Activated T-helper 1 cell treated with anti-CD3 and anti-CD28 coated beads, Interleukin-12 subunit alpha, Interleukin-12 subunit beta, Interleukin-2, Interleukin-4 antibody, amounts not matched to agents 30 ng/mL and 10 ng/mL and 1 ng/mL, durations not matched to agents 14 hours and 24 hours and 36 hours (primary cell): Measurements from ENCODE around the gene HELT. TPM values are rescaled to one million over a fixed set of nuclear protein-coding genes. Genes with fewer than 3 reads are reported as not detected.
A peak's percentile ranks its signal among the peaks of the same experiment; 100 is the strongest.
"Not testable (repeated sequence)": the region's sequence is repeated elsewhere in the genome, so short reads cannot be mapped to it uniquely, and the experiment has no call there.

ENCODE experiments used
- DNase-seq: peaks from one replicate; pipeline ENCODE4 v3.0.0; 2021; ENCODE audit warnings: low spot score
- H3K27ac Mint-ChIP-seq: one replicate; pipeline ENCODE4 v1.8.0; 2021; ENCODE audit warnings: mild to moderate bottlenecking, mixed read lengths
- H3K27me3 Mint-ChIP-seq: one replicate; pipeline ENCODE4 v1.8.0; 2022; ENCODE audit warnings: mild to moderate bottlenecking, moderate library complexity, mixed read lengths; ENCODE audit not compliant: insufficient read depth
- H3K36me3 Mint-ChIP-seq: one replicate; pipeline ENCODE4 v1.8.0; 2021; ENCODE audit warnings: low read depth, mixed read lengths
- H3K4me1 Mint-ChIP-seq: one replicate; pipeline ENCODE4 v1.8.0; 2021; ENCODE audit warnings: low read depth, mixed read lengths
- H3K4me3 Mint-ChIP-seq: one replicate; pipeline ENCODE4 v1.8.0; 2021; ENCODE audit warnings: mild to moderate bottlenecking, moderate library complexity, mixed read lengths
- H3K9me3 Mint-ChIP-seq: one replicate; pipeline ENCODE4 v1.8.0; 2021; ENCODE audit warnings: mixed read lengths
- intact Hi-C: fragments of 100-400 bp; cut with micrococcal nuclease; formaldehyde crosslinking; loops from one replicate; pipeline ENCODE4 v1.15.1; 2024
- total RNA-seq: library from RNA; stranded (reverse); gene quantifications from 2 replicates; pipeline ENCODE4 v1.2.3, GENCODE V29; 2022

Gene HELT
- total RNA-seq, 1 donor from 2014 or later: not detected

GRCh38 chr4:185033072-185033471 lies 14.8 kb downstream of the HELT start:
- H3K4me1 Mint-ChIP-seq: no peaks in the 10 kb centered on the region
- H3K9me3 Mint-ChIP-seq: peaks cover 4% of the 10 kb centered on the region
- H3K36me3 Mint-ChIP-seq: no peaks in the 10 kb centered on the region
- intact Hi-C loops: no loop called here
- no peak overlapping the region for H3K4me3 Mint-ChIP-seq
- H3K27ac Mint-ChIP-seq: no peak overlapping the region
- H3K27me3 Mint-ChIP-seq: peaks cover 42% of the 10 kb centered on the region
- DNase-seq: no peak

GRCh38 chr4:185033950-185034349 lies 15.7 kb downstream of the HELT start:
- intact Hi-C loops: no loop called here
- Mint-ChIP-seq H3K36me3 (no peaks in the 10 kb centered on the region), H3K9me3 (peaks cover 4% of the 10 kb centered on the region), H3K4me3 (no peak overlapping the region), H3K27ac (no peak overlapping the region), H3K4me1 (no peaks in the 10 kb centered on the region), H3K27me3 (peaks cover 39% of the 10 kb centered on the region)
- no peak for DNase-seq

DNA sequence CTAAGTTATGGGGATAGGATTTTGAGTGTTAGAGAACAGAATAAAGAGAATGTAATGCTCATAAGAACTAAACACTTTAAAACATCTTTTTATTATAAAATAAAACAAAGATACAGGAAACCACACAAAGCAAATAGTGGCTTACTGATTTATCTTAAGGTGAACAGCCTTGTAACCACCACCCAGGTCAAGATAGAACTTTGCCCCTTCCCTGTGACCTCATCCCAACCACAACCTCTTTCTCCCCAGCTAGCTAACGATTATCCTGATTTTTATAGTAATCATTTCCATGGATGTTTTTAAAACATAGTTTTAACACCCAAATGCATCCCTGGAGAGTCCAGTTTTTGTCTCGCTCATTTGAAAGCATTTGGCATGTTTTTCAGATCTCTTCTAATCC lies 17.0 kb downstream of the HELT start:
- Mint-ChIP-seq H3K27ac (no peak overlapping the region), H3K27me3 (peaks cover 40% of the 10 kb centered on the region), H3K4me1 (peaks cover 7% of the 10 kb centered on the region), H3K4me3 (no peak overlapping the region), H3K36me3 (no peaks in the 10 kb centered on the region), H3K9me3 (peaks cover 4% of the 10 kb centered on the region)
- DNase-seq: no peak
- intact Hi-C loops: no loop called here

- H3K27me3 Mint-ChIP-seq: peaks cover 39% of the 10 kb centered on the region
- peaks cover 4% of the 10 kb centered on the region for H3K9me3 Mint-ChIP-seq
- H3K4me3 Mint-ChIP-seq: no peak overlapping the region
- peaks cover 7% of the 10 kb centered on the region for H3K4me1 Mint-ChIP-seq
- intact Hi-C loops: no loop called here
- H3K27ac Mint-ChIP-seq: no peak overlapping the region
- no peak for DNase-seq
- no peaks in the 10 kb centered on the region for H3K36me3 Mint-ChIP-seq
These were observed 17.7 kb downstream of the HELT start for GRCh38 chr4:185036019-185036418.

DNA sequence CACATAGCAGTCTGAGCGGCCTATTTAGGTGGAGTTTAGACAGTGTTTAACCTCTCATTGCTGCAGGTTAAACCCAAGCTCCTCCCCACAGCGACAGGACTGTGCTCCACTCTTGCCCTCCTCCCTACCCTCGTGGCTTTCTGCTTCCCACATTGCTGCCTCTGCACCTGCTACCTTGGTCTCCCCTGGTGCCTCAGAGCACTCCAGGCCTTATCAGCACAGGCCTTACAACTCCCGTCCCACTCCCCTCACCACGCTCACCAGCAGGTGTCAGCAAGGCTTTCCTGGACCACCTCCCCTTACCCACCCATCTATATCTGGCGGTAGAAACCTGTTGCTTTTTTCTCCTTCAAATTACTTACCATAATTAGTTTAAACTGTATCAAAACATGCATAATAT lies 18.6 kb downstream of the HELT start:
- Mint-ChIP-seq H3K27me3 (peaks cover 33% of the 10 kb centered on the region), H3K9me3 (peaks cover 4% of the 10 kb centered on the region), H3K4me1 (peaks cover 7% of the 10 kb centered on the region), H3K36me3 (no peaks in the 10 kb centered on the region), H3K27ac (no peak overlapping the region), H3K4me3 (no peak overlapping the region)
- intact Hi-C loops: no loop called here
- no peak for DNase-seq

- Mint-ChIP-seq H3K27ac (no peak overlapping the region), H3K27me3 (peaks cover 27% of the 10 kb centered on the region)
- intact Hi-C loops: loop anchor here (1.0 to 10.0 kb wide), 5 partner anchors 57 to 558 kb away; no protein-coding TSS in a partner anchor
These were observed 21.4 kb downstream of the HELT start for GRCh38 chr4:185039508-185040273.

DNA sequence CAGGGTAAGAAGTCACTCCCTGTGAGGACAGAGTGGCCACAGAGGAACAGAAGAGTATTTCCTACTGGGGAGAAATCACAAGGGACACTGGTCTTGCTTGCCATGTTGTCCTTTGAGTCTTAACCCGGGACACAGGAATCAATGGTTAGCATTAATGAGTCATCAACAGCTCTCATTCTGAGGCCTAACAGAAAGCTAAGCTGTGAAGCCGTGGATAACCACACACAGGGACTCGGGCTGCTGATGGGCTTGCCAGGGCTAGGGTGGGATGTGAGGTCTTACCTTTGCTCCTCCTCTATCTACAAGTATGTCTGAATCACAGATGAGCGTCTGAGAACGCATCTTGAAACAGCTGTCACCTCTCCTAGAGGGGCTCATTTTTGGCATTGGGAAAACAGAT lies 22.2 kb downstream of the HELT start:
- H3K36me3 Mint-ChIP-seq: no peaks in the 10 kb centered on the region
- intact Hi-C loops: loop anchor here (10.0 kb wide), 1 partner anchor 264 kb away; no protein-coding TSS in a partner anchor
- no peak overlapping the region for H3K27ac Mint-ChIP-seq
- H3K9me3 Mint-ChIP-seq: peaks cover 4% of the 10 kb centered on the region
- peaks cover 28% of the 10 kb centered on the region for H3K27me3 Mint-ChIP-seq
- no peak for DNase-seq
- peaks cover 7% of the 10 kb centered on the region for H3K4me1 Mint-ChIP-seq
- H3K4me3 Mint-ChIP-seq: no peak overlapping the region

More at GRCh38 chr4:185039508-185040273, 21.4 kb downstream of the HELT start:
- H3K9me3 Mint-ChIP-seq: peaks cover 4% of the 10 kb centered on the region
- H3K4me1 Mint-ChIP-seq: peaks cover 7% of the 10 kb centered on the region
- no peak overlapping the region for H3K4me3 Mint-ChIP-seq
- peak; percentile 28 for DNase-seq
- no peaks in the 10 kb centered on the region for H3K36me3 Mint-ChIP-seq

DNA sequence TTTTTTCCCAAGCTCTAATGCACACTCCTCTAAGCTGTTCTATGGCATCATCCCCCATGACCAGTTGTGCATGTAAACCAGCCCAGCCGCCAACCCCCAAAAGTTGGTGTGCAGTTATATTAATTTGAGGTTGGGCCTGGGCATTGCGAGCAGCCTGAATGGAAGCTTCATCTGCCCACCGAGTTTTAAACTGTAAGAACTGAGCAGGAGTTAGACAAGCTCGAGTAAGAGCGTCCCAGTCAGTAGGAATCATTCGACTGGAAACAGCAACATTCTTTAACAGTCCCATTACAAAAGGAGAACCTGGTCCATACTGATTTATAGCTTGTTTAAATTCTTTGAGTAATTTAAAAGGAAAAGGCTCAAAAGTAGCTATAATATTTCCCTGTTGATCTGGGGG lies 32.0 kb downstream of the HELT start:
- H3K9me3 Mint-ChIP-seq, H3K4me1 Mint-ChIP-seq, H3K36me3 Mint-ChIP-seq, intact Hi-C loops, H3K4me3 Mint-ChIP-seq, DNase-seq, H3K27ac Mint-ChIP-seq: not testable (repeated sequence)
- peaks cover 13% of the 10 kb centered on the region for H3K27me3 Mint-ChIP-seq

- peaks cover 17% of the 10 kb centered on the region for H3K27me3 Mint-ChIP-seq
- H3K4me1 Mint-ChIP-seq, H3K27ac Mint-ChIP-seq, H3K9me3 Mint-ChIP-seq, intact Hi-C loops, DNase-seq, H3K36me3 Mint-ChIP-seq, H3K4me3 Mint-ChIP-seq: not testable (repeated sequence)
These were observed 33.0 kb downstream of the HELT start for GRCh38 chr4:185051283-185051682.

GRCh38 chr4:185053746-185054145 lies 35.5 kb downstream of the HELT start:
- no peaks in the 10 kb centered on the region for H3K9me3 Mint-ChIP-seq
- H3K27ac Mint-ChIP-seq: no peak overlapping the region
- intact Hi-C loops: no loop called here
- H3K36me3 Mint-ChIP-seq: no peaks in the 10 kb centered on the region
- no peaks in the 10 kb centered on the region for H3K4me1 Mint-ChIP-seq
- no peak for DNase-seq
- peaks cover 22% of the 10 kb centered on the region for H3K27me3 Mint-ChIP-seq
- no peak overlapping the region for H3K4me3 Mint-ChIP-seq

DNA sequence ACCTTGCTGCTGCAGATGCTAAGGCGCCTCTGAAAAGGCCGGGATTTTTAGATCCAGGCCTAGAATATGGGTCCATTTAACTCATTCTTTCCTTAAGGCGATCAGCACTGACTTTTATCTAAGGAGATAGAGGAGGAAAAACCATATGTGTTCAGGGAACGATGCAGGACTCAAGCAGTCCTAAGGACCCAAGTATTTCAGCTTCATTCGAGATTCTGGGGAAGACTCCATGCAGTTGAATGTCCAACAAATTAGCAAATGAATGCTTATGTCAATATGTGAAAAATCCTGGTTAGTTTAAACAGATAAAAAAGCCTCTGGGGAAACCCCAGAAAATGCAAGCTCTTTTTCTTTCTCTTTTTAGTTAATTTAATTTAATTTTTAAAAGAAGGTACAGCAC lies 36.0 kb downstream of the HELT start:
- H3K9me3 Mint-ChIP-seq: no peaks in the 10 kb centered on the region
- no peak overlapping the region for H3K27ac Mint-ChIP-seq
- no peaks in the 10 kb centered on the region for H3K4me1 Mint-ChIP-seq
- intact Hi-C loops: no loop called here
- H3K27me3 Mint-ChIP-seq: peaks cover 27% of the 10 kb centered on the region
- no peak overlapping the region for H3K4me3 Mint-ChIP-seq
- H3K36me3 Mint-ChIP-seq: no peaks in the 10 kb centered on the region
- no peak for DNase-seq

GRCh38 chr4:185054886-185055285 lies 36.6 kb downstream of the HELT start:
- no peaks in the 10 kb centered on the region for H3K4me1 Mint-ChIP-seq
- no peak overlapping the region for H3K4me3 Mint-ChIP-seq
- no peak for DNase-seq
- H3K36me3 Mint-ChIP-seq: no peaks in the 10 kb centered on the region
- intact Hi-C loops: no loop called here
- no peaks in the 10 kb centered on the region for H3K9me3 Mint-ChIP-seq
- no peak overlapping the region for H3K27ac Mint-ChIP-seq
- peaks cover 30% of the 10 kb centered on the region for H3K27me3 Mint-ChIP-seq

- intact Hi-C loops: no loop called here
- Mint-ChIP-seq H3K36me3 (no peaks in the 10 kb centered on the region), H3K27ac (no peak overlapping the region), H3K27me3 (peaks cover 20% of the 10 kb centered on the region), H3K9me3 (no peaks in the 10 kb centered on the region), H3K4me3 (no peak overlapping the region), H3K4me1 (no peaks in the 10 kb centered on the region)
- DNase-seq: no peak
These were observed 43.3 kb downstream of the HELT start for GRCh38 chr4:185061610-185062009.

DNA sequence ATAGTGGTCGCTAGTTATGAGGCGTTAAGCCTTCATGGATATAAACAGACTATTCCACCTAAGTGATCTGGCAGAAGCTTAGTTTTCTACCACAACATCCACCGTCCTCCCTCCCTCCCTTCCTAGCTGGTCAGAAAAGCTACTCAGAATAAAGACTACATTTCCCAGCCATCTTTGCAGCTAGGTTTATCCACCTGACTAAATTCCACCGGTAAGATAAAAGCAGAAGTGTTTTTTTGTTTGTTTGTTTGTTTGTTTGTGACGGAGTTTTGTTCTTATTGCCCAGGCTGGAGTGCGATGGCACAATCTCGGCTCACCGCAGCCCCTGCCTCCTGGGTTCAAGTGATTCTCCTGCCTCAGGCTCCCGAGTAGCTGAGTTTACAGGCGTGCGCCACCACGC lies 44.3 kb downstream of the HELT start:
- Mint-ChIP-seq H3K4me3 (no peak overlapping the region), H3K9me3 (no peaks in the 10 kb centered on the region), H3K27ac (no peak overlapping the region), H3K27me3 (peaks cover 17% of the 10 kb centered on the region), H3K36me3 (no peaks in the 10 kb centered on the region), H3K4me1 (no peaks in the 10 kb centered on the region)
- intact Hi-C loops: no loop called here
- DNase-seq: no peak
